ENCODE data around the gene DAPK2. TPM values are rescaled to one million over a fixed set of nuclear protein-coding genes. Genes with fewer than 3 reads are reported as not detected.

DAPK2 gene
- polyA plus RNA-seq, 1 of the 3 experiments (the other 2 are of a cell fraction): 1.4 TPM

DNA sequence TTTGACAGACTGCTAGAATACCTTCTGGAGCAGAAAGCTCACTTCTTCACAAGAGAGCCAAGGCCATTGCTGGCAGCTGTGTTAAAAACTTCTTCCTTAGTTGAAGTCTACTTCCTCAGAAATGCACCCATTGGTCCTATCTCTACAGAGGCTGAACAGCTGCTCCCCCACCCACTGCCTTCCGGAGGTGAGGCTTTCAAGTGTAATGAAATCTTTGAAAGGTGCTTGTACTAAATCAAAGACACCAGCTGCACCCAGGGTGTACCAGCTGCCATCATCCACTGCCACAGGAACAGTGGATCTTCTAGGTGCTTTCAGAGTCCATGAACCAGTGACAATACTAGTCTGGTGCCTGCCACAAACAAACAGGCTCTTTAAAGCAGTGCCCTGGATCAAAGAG is 186.1 kb downstream of the DAPK2 start:
- no peak overlapping the region for H3K4me2 ChIP-seq
- no peaks in the 10 kb centered on the region for H3K79me2 ChIP-seq (ENCODE audit: insufficient read depth)
- H3K4me1 ChIP-seq (ENCODE audit: control insufficient read depth in 1 of 2, insufficient read depth in 2 of 2, low read depth in 1 of 2, low read length in 1 of 2): peaks cover 12 to 14% of the 10 kb centered on the region in 2 experiments
- H3K27ac ChIP-seq (ENCODE audit: low read depth in 2 of 2, low read length in 1 of 2): no peak overlapping the region
- CTCF ChIA-PET: interaction anchor here (0.9 to 1.0 kb wide), 2 partner anchors 207 to 289 kb away, joined by 3 read pairs; no protein-coding TSS in a partner anchor
- H3F3A ChIP-seq (replicated peaks; ENCODE audit: insufficient read depth): peaks cover 10% of the 10 kb centered on the region
- no peaks in the 10 kb centered on the region for H4K20me1 ChIP-seq (ENCODE audit: insufficient read depth)
- no peaks in the 10 kb centered on the region for H3K9me2 ChIP-seq
- H3K9me3 ChIP-seq: no peaks in the 10 kb centered on the region
- H3K4me3 ChIP-seq (ENCODE audit: low read depth in 2 of 2, low read length in 1 of 2): no peak overlapping the region
- no peak overlapping the region for H2AFZ ChIP-seq (ENCODE audit: low read depth)
- POLR2A ChIA-PET: interaction anchor here (0.7 kb wide), 1 partner anchor 278 kb away, joined by 3 read pairs; no protein-coding TSS in a partner anchor
- H3K36me3 ChIP-seq (replicated peaks in 1 of 2; ENCODE audit: control insufficient read depth in 1 of 2, insufficient read depth in 2 of 2, low read length in 1 of 2): no peaks in the 10 kb centered on the region
- no peak overlapping the region for H3K9ac ChIP-seq
- TF ChIP-seq NRF1 (IDR thresholded peaks at IDR 0.05; ENCODE audit: low read depth, low read length) (no peak), YY1 (IDR thresholded peaks at IDR 0.05; ENCODE audit: low read depth) (no peak), FOSL2 (IDR thresholded peaks at IDR 0.05; ENCODE audit: borderline replicate concordance, low read depth) (no peak), PBX3 (IDR thresholded peaks at IDR 0.05) (no peak)
- WGBS (ENCODE audit: low lambda C conversion rate): 90% methylated on average over 1 of the region's 1 CpG
- DNase-seq: no peak
- no peaks in the 10 kb centered on the region for H3K27me3 ChIP-seq (ENCODE audit: insufficient read depth)

GRCh38 chr15:63858881-63859280 is 187.4 kb downstream of the DAPK2 start:
- ChIA-PET CTCF (interaction anchor here (1.3 to 1.4 kb wide), 3 partner anchors 31 to 209 kb away, joined by 3 to 5 read pairs (median 5); no protein-coding TSS in a partner anchor), POLR2A (no interaction called here)
- H3K27ac ChIP-seq (ENCODE audit: low read depth in 2 of 2, low read length in 1 of 2): no peak overlapping the region
- no peak overlapping the region for H2AFZ ChIP-seq (ENCODE audit: low read depth)
- peaks cover 10% of the 10 kb centered on the region for H3F3A ChIP-seq (replicated peaks; ENCODE audit: insufficient read depth)
- no peaks in the 10 kb centered on the region for H3K79me2 ChIP-seq (ENCODE audit: insufficient read depth)
- no peaks in the 10 kb centered on the region for H3K36me3 ChIP-seq (replicated peaks in 1 of 2; ENCODE audit: control insufficient read depth in 1 of 2, insufficient read depth in 2 of 2, low read length in 1 of 2)
- no peaks in the 10 kb centered on the region for H3K27me3 ChIP-seq (ENCODE audit: insufficient read depth)
- no peak overlapping the region for H3K4me2 ChIP-seq
- WGBS (ENCODE audit: low lambda C conversion rate): 74% methylated on average over 3 of the region's 3 CpGs
- no peak overlapping the region for H3K4me3 ChIP-seq (ENCODE audit: low read depth in 2 of 2, low read length in 1 of 2)
- TF ChIP-seq GATA2 (CRISPR knock-in tag; IDR thresholded peaks at IDR 0.05): no peak
- TF ChIP-seq REST (IDR thresholded peaks at IDR 0.05; ENCODE audit: low read depth, low read length): no peak
- no peak for TF ChIP-seq FOSL2 (IDR thresholded peaks at IDR 0.05; ENCODE audit: borderline replicate concordance, low read depth)
- TF ChIP-seq SIN3A (IDR thresholded peaks at IDR 0.05; ENCODE audit: borderline replicate concordance, low read depth, low read length): no peak
- TF ChIP-seq ELF1 (IDR thresholded peaks at IDR 0.05): no peak
- no peak for TF ChIP-seq CHD2 (IDR thresholded peaks at IDR 0.05; ENCODE audit: low read length, partially characterized antibody)
- TF ChIP-seq, protein P1, sequence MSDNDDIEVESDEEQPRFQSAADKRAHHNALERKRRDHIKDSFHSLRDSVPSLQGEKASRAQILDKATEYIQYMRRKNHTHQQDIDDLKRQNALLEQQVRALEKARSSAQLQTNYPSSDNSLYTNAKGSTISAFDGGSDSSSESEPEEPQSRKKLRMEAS (IDR thresholded peaks at IDR 0.05; ENCODE audit: low read depth): no peak
- TF ChIP-seq RXRA (IDR thresholded peaks at IDR 0.05; ENCODE audit: borderline replicate concordance, low read depth): no peak
- TF ChIP-seq RCOR1 (IDR thresholded peaks at IDR 0.05; ENCODE audit: low read length): no peak
- TF ChIP-seq EZH2phosphoT487 (IDR thresholded peaks at IDR 0.05; ENCODE audit: borderline replicate concordance, low read depth): no peak
- TF ChIP-seq TAF1 (IDR thresholded peaks at IDR 0.05; ENCODE audit: borderline replicate concordance, low read depth, low read length): no peak
- TF ChIP-seq, protein P2, sequence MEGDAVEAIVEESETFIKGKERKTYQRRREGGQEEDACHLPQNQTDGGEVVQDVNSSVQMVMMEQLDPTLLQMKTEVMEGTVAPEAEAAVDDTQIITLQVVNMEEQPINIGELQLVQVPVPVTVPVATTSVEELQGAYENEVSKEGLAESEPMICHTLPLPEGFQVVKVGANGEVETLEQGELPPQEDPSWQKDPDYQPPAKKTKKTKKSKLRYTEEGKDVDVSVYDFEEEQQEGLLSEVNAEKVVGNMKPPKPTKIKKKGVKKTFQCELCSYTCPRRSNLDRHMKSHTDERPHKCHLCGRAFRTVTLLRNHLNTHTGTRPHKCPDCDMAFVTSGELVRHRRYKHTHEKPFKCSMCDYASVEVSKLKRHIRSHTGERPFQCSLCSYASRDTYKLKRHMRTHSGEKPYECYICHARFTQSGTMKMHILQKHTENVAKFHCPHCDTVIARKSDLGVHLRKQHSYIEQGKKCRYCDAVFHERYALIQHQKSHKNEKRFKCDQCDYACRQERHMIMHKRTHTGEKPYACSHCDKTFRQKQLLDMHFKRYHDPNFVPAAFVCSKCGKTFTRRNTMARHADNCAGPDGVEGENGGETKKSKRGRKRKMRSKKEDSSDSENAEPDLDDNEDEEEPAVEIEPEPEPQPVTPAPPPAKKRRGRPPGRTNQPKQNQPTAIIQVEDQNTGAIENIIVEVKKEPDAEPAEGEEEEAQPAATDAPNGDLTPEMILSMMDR (IDR thresholded peaks at IDR 0.05): no peak
- no peak for TF ChIP-seq GABPA (IDR thresholded peaks at IDR 0.05; ENCODE audit: low read depth)
- no peak for TF ChIP-seq IRF3 (IDR thresholded peaks at IDR 0.05; ENCODE audit: low read depth, low read length)
- no peak for TF ChIP-seq MEF2A (IDR thresholded peaks at IDR 0.05; ENCODE audit: borderline replicate concordance, low read depth)
- TF ChIP-seq POLR2AphosphoS5 (IDR thresholded peaks at IDR 0.05; ENCODE audit: low read depth, low read length): no peak
- no peak for TF ChIP-seq TCF12 (IDR thresholded peaks at IDR 0.05)
- no peak for TF ChIP-seq NRF1 (IDR thresholded peaks at IDR 0.05; ENCODE audit: low read depth, low read length)
- no peak for TF ChIP-seq RFX5 (IDR thresholded peaks at IDR 0.05; ENCODE audit: low read length)
- TF ChIP-seq NFIC (IDR thresholded peaks at IDR 0.05; ENCODE audit: borderline replicate concordance): no peak
- no peak overlapping the region for H3K9ac ChIP-seq
- H3K9me3 ChIP-seq: no peaks in the 10 kb centered on the region
- no peaks in the 10 kb centered on the region for H4K20me1 ChIP-seq (ENCODE audit: insufficient read depth)
- H3K4me1 ChIP-seq (ENCODE audit: control insufficient read depth in 1 of 2, insufficient read depth in 2 of 2, low read depth in 1 of 2, low read length in 1 of 2): peaks cover 12 to 14% of the 10 kb centered on the region in 2 experiments
- no peak for DNase-seq
- H3K9me2 ChIP-seq: no peaks in the 10 kb centered on the region

Measured in SK-N-SH (cell line).